Heart right ventricle (tissue), 16 donors: Measurements from ENCODE around the gene SSR2. TPM values are rescaled to one million over a fixed set of nuclear protein-coding genes. Genes with fewer than 3 reads are reported as not detected.

Source experiments
- ATAC-seq, 8 donors: fragments of 200-7000 bp; cut with Tn5 transposase; one replicate each; pipeline ENCODE4 v1.9.1; 2020; ENCODE audit warnings: mild to moderate bottlenecking in 8 of 8, moderate library complexity in 8 of 8, moderate number of reproducible peaks in 1 of 8
- DNase-seq, 2 donors: peaks; one replicate each; pipeline ENCODE4 v3.0.0-alpha.2; 2020
- H3K27ac ChIP-seq, 10 donors: fragments of 200-600 bp; sonication (generic) in 2 of 10; one replicate each; pipeline versions ENCODE4 v1.5.0 to v1.8.0; 2020 to 2022; ENCODE audit warnings: mild to moderate bottlenecking in 3 of 10
- H3K27me3 ChIP-seq, 7 donors: fragments of 200-600 bp; one replicate each; pipeline ENCODE4 v1.8.0; 2021 to 2022; ENCODE audit warnings: mild to moderate bottlenecking in 2 of 7
- H3K36me3 ChIP-seq, 9 donors: fragments of 200-600 bp; sonication (generic) in 1 of 9; one replicate each; pipeline versions ENCODE4 v1.5.0 to v1.8.0; 2020 to 2022; ENCODE audit warnings: mild to moderate bottlenecking in 2 of 9
- H3K4me1 ChIP-seq, 9 donors: fragments of 200-600 bp; sonication (generic) in 1 of 9; one replicate each; pipeline versions ENCODE4 v1.5.0 to v1.8.0; 2020 to 2022; ENCODE audit warnings: mild to moderate bottlenecking in 4 of 9
- H3K4me3 ChIP-seq, 10 donors: fragments of 200-600 bp; sonication (generic) in 2 of 10; one replicate each; pipeline versions ENCODE4 v1.5.0 to v1.8.0; 2020 to 2022; ENCODE audit warnings: mild to moderate bottlenecking in 7 of 10, moderate library complexity in 2 of 10
- H3K9me3 ChIP-seq, 11 donors: fragments of 200-600 bp in 10 of 11; sonication (generic) in 2 of 11; one replicate each; pipeline versions ENCODE4 v1.5.0 to v1.8.0; 2013 to 2022; ENCODE audit warnings: mild to moderate bottlenecking in 2 of 11, control low read depth in 1 of 11, moderate library complexity in 1 of 11
- WGBS, 2 donors: extraction: QIAGEN DNeasy Blood & Tissue Kit; methylation state at CpG; one replicate each; pipeline ENCODE4 v1.1.7; 2013; ENCODE audit warnings: inconsistent platforms in 1 of 2; 5-methylcytosine and 5-hydroxymethylcytosine counted together
- intact Hi-C, 10 donors: fragments of 100-400 bp; cut with DNase I; formaldehyde crosslinking; loops; one replicate each; pipeline versions ENCODE4 v1.11.1 to v1.14.2; 2022
- polyA plus RNA-seq, 2 donors: library from polyadenylated mRNA; stranded (reverse); fragments of 200-250 nt; gene quantifications; one replicate each; pipeline ENCODE4 v1.2.3, GENCODE V29; 2013
- total RNA-seq, 10 donors: library from RNA; stranded (reverse); fragmentation: NEBNext Ultra II Directional in 3 of 10; extraction: Animal tissue kit (Norgen Biotek cat#: 25700) in 3 of 10; gene quantifications; one replicate each; pipeline versions ENCODE4 v1.2.1 to v1.2.4, GENCODE V29; 2021 to 2023
- TF ChIP-seq, protein P1 (sequence below), 9 donors: fragments of 200-600 bp; sonication (generic) in 2 of 9; IDR thresholded peaks; one replicate each; pipeline versions ENCODE4 v1.5.0 to v1.8.0; 2021 to 2022; ENCODE audit warnings: antibody characterized with exemption in 9 of 9, mild to moderate bottlenecking in 5 of 9, moderate library complexity in 1 of 9
- donor health status: Arrhythmogenic right ventricular cardiomyopathy.
- donor health status: ischemic (EF 13 %, LVEDD 7.1; RV severe dilation, severe dysfunction).
- donor health status: healthy with polysubstance abuse.
- donor health status: DM: no; HTN: yes; CAD: no.
- donor health status: DM: no; HTN: no; CAD: no.
- donor health status: ischemic (EF 25% LVEDD 6.9; RV normal size, moderate dysfunction).
- donor health status: ischemic (EF 25% LVEDD 5.7; RV mildly dilated, moderate dysfunction).
- donor health status: healthy.
- donor health status: DM: yes; HTN: yes; CAD: no.
- donor health status: Ischemic cardiomyopathy.
- donor health status: ischemic (EF 35%, LVEDD 5.7; RV mildly dilated, moderate dysfunction).
- donor health status: nonischemic (EF 11% LVEDD 7.7; RV severe dilation, severe dysfunction).
- donor health status: DM: yes; HTN: yes; CAD: no.
- donor health status: PGD.
- donor health status: ischemic (EF 29% LVEDD 5.4; RV normal size, mild dysfunction).
- donor health status: nonischemic (EF 23%, LVEDD 6.1; RV moderate dilation, normal function).

SSR2 gene
- total and polyA plus RNA-seq, 12 donors, result 66.1 to 322 (median 73.7) TPM

DNA sequence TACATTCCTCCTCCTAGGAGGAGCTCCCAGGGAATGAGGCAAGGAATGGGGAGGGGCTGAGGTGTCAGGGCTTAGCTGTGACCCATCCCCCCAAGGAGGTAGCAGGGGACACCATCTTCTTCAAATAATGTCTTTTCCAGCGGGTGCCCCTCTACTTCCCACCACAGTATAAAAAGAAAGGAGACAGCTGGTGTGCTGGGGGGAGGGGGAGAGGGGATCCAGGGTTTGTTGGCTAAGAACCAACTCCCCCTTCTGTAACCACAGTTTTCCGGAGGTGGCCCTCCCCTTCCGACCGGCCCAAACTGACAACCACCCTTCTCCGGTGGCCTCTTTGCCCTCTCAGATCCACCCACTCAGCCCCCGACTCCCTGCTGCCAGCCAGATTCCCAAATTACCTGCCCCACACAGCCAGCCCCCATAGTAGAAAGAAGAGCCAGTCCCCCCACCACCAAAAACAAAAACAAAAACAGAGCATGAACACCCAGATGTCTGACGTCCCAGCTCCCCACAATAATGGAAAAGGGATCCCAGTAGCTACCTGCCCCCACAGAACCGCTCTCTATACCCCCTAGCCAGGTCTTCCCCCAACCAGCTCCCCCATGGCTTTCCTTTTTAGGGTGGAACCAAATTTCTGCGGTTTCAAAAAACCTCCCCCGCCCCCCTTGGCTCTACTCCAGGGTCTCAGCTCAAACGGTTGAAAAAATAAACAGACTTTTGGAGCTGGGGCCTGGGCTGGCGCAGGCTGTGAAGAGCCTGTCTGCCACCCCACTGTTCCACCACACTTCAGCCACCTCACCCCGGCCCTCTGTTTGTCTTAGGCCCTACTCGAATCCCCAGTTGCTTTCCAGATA is 44.5 kb downstream of the SSR2 start:
- H3K36me3 ChIP-seq, result peaks cover 0 to 27% (median 0%) of the 10 kb centered on the region in 9 donors
- intact Hi-C loops, result loop anchor here in 5 of 10 donors (2.0 to 5.0 kb wide), 2 partner anchors 31 to 34 kb away; partner anchors contain the start of gene RXFP4 (in 4 of the 5)
- DNase-seq, result peak; percentile 72 to 80
- no peaks in the 10 kb centered on the region for H3K9me3 ChIP-seq
- peak overlapping the region; percentile 86 to 99 (median 96) for H3K27ac ChIP-seq
- TF ChIP-seq, protein P1, sequence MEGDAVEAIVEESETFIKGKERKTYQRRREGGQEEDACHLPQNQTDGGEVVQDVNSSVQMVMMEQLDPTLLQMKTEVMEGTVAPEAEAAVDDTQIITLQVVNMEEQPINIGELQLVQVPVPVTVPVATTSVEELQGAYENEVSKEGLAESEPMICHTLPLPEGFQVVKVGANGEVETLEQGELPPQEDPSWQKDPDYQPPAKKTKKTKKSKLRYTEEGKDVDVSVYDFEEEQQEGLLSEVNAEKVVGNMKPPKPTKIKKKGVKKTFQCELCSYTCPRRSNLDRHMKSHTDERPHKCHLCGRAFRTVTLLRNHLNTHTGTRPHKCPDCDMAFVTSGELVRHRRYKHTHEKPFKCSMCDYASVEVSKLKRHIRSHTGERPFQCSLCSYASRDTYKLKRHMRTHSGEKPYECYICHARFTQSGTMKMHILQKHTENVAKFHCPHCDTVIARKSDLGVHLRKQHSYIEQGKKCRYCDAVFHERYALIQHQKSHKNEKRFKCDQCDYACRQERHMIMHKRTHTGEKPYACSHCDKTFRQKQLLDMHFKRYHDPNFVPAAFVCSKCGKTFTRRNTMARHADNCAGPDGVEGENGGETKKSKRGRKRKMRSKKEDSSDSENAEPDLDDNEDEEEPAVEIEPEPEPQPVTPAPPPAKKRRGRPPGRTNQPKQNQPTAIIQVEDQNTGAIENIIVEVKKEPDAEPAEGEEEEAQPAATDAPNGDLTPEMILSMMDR (IDR thresholded peaks at IDR 0.05), result no peak
- H3K4me1 ChIP-seq, result peaks cover 40 to 89% (median 82%) of the 10 kb centered on the region in 9 donors
- 6 to 8% methylated on average over 14 of the region's 14 CpGs for WGBS, 2 donors
- H3K27me3 ChIP-seq, result no peaks in the 10 kb centered on the region
- peak overlapping the region; percentile 66 to 97 (median 88) for H3K4me3 ChIP-seq
- no peak for ATAC-seq

DNA sequence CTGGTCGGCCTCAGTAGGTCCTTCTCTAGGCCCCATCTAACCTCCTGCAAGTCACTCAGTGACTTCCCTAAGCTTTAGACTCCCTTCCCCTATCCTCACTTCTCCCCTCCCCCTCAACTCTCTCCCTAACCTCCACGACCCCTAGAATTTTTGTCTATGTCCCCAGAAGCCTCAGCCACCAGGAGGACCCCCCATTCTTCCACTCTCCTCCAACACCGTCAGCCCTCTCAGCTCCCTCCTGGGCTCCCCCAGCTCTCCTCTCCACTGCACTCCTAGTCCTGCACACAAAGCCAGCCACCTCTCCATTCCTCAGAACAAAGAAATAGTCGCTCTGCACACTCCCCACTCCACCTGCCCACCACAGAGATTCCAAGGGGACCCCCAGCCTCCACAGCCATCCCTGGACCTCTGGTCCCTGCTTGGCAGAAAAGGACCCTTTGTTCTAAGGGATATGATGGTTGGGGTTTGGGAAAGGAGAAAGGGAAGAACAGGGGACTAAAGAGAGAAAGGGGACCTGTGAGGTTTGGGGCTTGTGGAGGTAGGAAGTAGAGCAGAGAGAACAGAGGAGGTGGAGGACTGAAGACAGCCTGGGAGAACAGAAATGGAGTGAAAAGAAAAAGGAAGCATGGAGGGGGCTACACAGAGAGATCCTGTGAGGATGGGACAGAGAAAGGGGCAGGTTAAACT is 45.2 kb downstream of the SSR2 start:
- ATAC-seq (no peak), DNase-seq (no peak)
- H3K36me3 ChIP-seq, result peaks cover 0 to 27% (median 0%) of the 10 kb centered on the region in 9 donors
- TF ChIP-seq, protein P1 (IDR thresholded peaks at IDR 0.05), result no peak
- no peaks in the 10 kb centered on the region for H3K9me3 ChIP-seq
- intact Hi-C loops, result loop anchor here in 5 of 10 donors (2.0 to 5.0 kb wide), 2 partner anchors 31 to 33 kb away; partner anchors contain the start of gene RXFP4 (in 4 of the 5)
- H3K27me3 ChIP-seq, result no peaks in the 10 kb centered on the region
- H3K4me3 ChIP-seq, result peak overlapping the region in 9 of 10 donors; percentile 66 to 97 (median 88)
- WGBS, 2 donors, result 11 to 13% methylated on average over 4 of the region's 4 CpGs
- H3K27ac ChIP-seq, result peak overlapping the region in 9 of 10 donors; percentile 86 to 99 (median 97)
- H3K4me1 ChIP-seq, result peaks cover 42 to 89% (median 82%) of the 10 kb centered on the region in 9 donors

- ATAC-seq (no peak), DNase-seq (no peak)
- Histone ChIP-seq H3K36me3 (peaks cover 0 to 37% (median 0%) of the 10 kb centered on the region in 9 donors), H3K27me3 (no peaks in the 10 kb centered on the region), H3K27ac (peak overlapping the region in 9 of 10 donors; percentile 86 to 99 (median 97)), H3K4me3 (peak overlapping the region in 8 of 10 donors; percentile 28 to 97 (median 87)), H3K4me1 (peaks cover 42 to 89% (median 82%) of the 10 kb centered on the region in 9 donors), H3K9me3 (no peaks in the 10 kb centered on the region)
- WGBS, 2 donors, result 30 to 32% methylated on average over 13 of the region's 13 CpGs
- intact Hi-C loops, result loop anchor here in 4 of 10 donors (5.0 kb wide), 1 partner anchor 32 kb away; the partner anchor contains the start of gene RXFP4 (in 4 of the 4)
- TF ChIP-seq, protein P1 (IDR thresholded peaks at IDR 0.05), result no peak
These were observed 46.3 kb downstream of the SSR2 start for GRCh38 chr1:155974208-155975115.
